ENCODE data around the gene MRPS2.

GRCh38 chr9:135454737-135455136 lies 45.7 kb upstream of the MRPS2 start:
- TF ChIP-seq CTCF (IDR thresholded peaks at IDR 0.05): no peak
- TF ChIP-seq POLR2A (IDR thresholded peaks at IDR 0.05): no peak
